ENCODE data around the gene LGALS1. TPM values are rescaled to one million over a fixed set of nuclear protein-coding genes. Genes with fewer than 3 reads are reported as not detected.
"Not testable (repeated sequence)": the region's sequence is repeated elsewhere in the genome, so short reads cannot be mapped to it uniquely, and the experiment has no call there.

Gene LGALS1
- total RNA-seq, 2 donors from 2014 or later = 10.4 to 16.0 TPM

- no peak for DNase-seq
Observed at GRCh38 chr22:37715760-37716159, 40.3 kb downstream of the LGALS1 start.

GRCh38 chr22:37716708-37717107 is 41.3 kb downstream of the LGALS1 start:
- WGBS, 2 experiments (ENCODE audit: insufficient coverage in 1 of 2, insufficient read length in 1 of 2) = 98 to 100% methylated on average over 5 to 9 of the region's 9 CpGs
- no peak overlapping the region for H3K27ac Mint-ChIP-seq
- DNase-seq = no peak
- Histone ChIP-seq H3K27me3 (ENCODE audit: control insufficient read depth, insufficient read depth, low read length, poor library complexity, severe bottlenecking) (no peaks in the 10 kb centered on the region), H3K9me3 (ENCODE audit: control insufficient read depth, low read length) (peaks cover 7% of the 10 kb centered on the region), H3K9ac (ENCODE audit: extremely low read depth, low read length, poor library complexity, severe bottlenecking) (no peak overlapping the region), H3K36me3 (ENCODE audit: control insufficient read depth, insufficient read depth, low read length) (peaks cover 30% of the 10 kb centered on the region), H3K27ac (ENCODE audit: low read depth, low read length) (no peak overlapping the region), H3K4me3 (ENCODE audit: low read length) (no peak overlapping the region), H3K4me1 (ENCODE audit: control insufficient read depth, insufficient read depth, low read length) (no peaks in the 10 kb centered on the region)
- no peaks in the 10 kb centered on the region for H3K4me1 Mint-ChIP-seq
- no peaks in the 10 kb centered on the region for H3K27me3 Mint-ChIP-seq (ENCODE audit: insufficient read depth)
- H3K9me3 Mint-ChIP-seq = peaks cover 4% of the 10 kb centered on the region
- H3K36me3 Mint-ChIP-seq (ENCODE audit: low read depth) = peaks cover 51% of the 10 kb centered on the region
- H3K4me3 Mint-ChIP-seq = no peak overlapping the region
- TF ChIP-seq CTCF (conservative IDR thresholded peaks at IDR 0.05) = no peak

More at GRCh38 chr22:37715760-37716159, 40.3 kb downstream of the LGALS1 start:
- Histone ChIP-seq H3K4me1 (ENCODE audit: control insufficient read depth, insufficient read depth, low read length) (no peaks in the 10 kb centered on the region), H3K9me3 (ENCODE audit: control insufficient read depth, low read length) (peaks cover 7% of the 10 kb centered on the region), H3K36me3 (ENCODE audit: control insufficient read depth, insufficient read depth, low read length) (peaks cover 30% of the 10 kb centered on the region), H3K4me3 (ENCODE audit: low read length) (no peak overlapping the region), H3K27me3 (ENCODE audit: control insufficient read depth, insufficient read depth, low read length, poor library complexity, severe bottlenecking) (no peaks in the 10 kb centered on the region), H3K27ac (ENCODE audit: low read depth, low read length) (no peak overlapping the region), H3K9ac (ENCODE audit: extremely low read depth, low read length, poor library complexity, severe bottlenecking) (no peak overlapping the region)
- H3K9me3 Mint-ChIP-seq = peaks cover 4% of the 10 kb centered on the region
- no peak overlapping the region for H3K27ac Mint-ChIP-seq
- no peak overlapping the region for H3K4me3 Mint-ChIP-seq
- peaks cover 58% of the 10 kb centered on the region for H3K36me3 Mint-ChIP-seq (ENCODE audit: low read depth)
- no peaks in the 10 kb centered on the region for H3K27me3 Mint-ChIP-seq (ENCODE audit: insufficient read depth)
- TF ChIP-seq CTCF (conservative IDR thresholded peaks at IDR 0.05) = no peak
- H3K4me1 Mint-ChIP-seq = no peaks in the 10 kb centered on the region
- WGBS, 2 experiments (ENCODE audit: insufficient coverage in 1 of 2, insufficient read length in 1 of 2) = 99% methylated on average over 7 of the region's 7 CpGs; no CpG with 5 or more reads in 1 of the 2 experiments

GRCh38 chr22:37717235-37717634 is 41.8 kb downstream of the LGALS1 start:
- peaks cover 33% of the 10 kb centered on the region for H3K36me3 ChIP-seq (ENCODE audit: control insufficient read depth, insufficient read depth, low read length)
- H3K4me1 ChIP-seq (ENCODE audit: control insufficient read depth, insufficient read depth, low read length); H3K4me3 Mint-ChIP-seq; H3K9me3 ChIP-seq (ENCODE audit: control insufficient read depth, low read length); H3K27me3 Mint-ChIP-seq (ENCODE audit: insufficient read depth); H3K27ac Mint-ChIP-seq; DNase-seq; H3K27me3 ChIP-seq (ENCODE audit: control insufficient read depth, insufficient read depth, low read length, poor library complexity, severe bottlenecking); H3K27ac ChIP-seq (ENCODE audit: low read depth, low read length); H3K9me3 Mint-ChIP-seq; H3K4me3 ChIP-seq (ENCODE audit: low read length); H3K9ac ChIP-seq (ENCODE audit: extremely low read depth, low read length, poor library complexity, severe bottlenecking); H3K4me1 Mint-ChIP-seq: not testable (repeated sequence)
- peaks cover 49% of the 10 kb centered on the region for H3K36me3 Mint-ChIP-seq (ENCODE audit: low read depth)
- 96 to 100% methylated on average over 2 to 7 of the region's 7 CpGs for WGBS, 2 experiments (ENCODE audit: insufficient coverage in 1 of 2, insufficient read length in 1 of 2)

GRCh38 chr22:37717746-37718305 is 42.4 kb downstream of the LGALS1 start:
- not testable (repeated sequence) for H3K4me3 Mint-ChIP-seq
- WGBS, 2 experiments (ENCODE audit: insufficient coverage in 1 of 2, insufficient read length in 1 of 2) = 95 to 99% methylated on average over 19 to 38 of the region's 38 CpGs

More at GRCh38 chr22:37717746-37718305, 42.4 kb downstream of the LGALS1 start:
- H3K9me3 Mint-ChIP-seq; H3K9me3 ChIP-seq (ENCODE audit: control insufficient read depth, low read length); H3K27me3 Mint-ChIP-seq (ENCODE audit: insufficient read depth); H3K4me3 ChIP-seq (ENCODE audit: low read length); H3K27me3 ChIP-seq (ENCODE audit: control insufficient read depth, insufficient read depth, low read length, poor library complexity, severe bottlenecking); H3K4me1 ChIP-seq (ENCODE audit: control insufficient read depth, insufficient read depth, low read length); H3K27ac Mint-ChIP-seq; H3K4me1 Mint-ChIP-seq; DNase-seq; H3K9ac ChIP-seq (ENCODE audit: extremely low read depth, low read length, poor library complexity, severe bottlenecking); H3K27ac ChIP-seq (ENCODE audit: low read depth, low read length): not testable (repeated sequence)
- peaks cover 51% of the 10 kb centered on the region for H3K36me3 Mint-ChIP-seq (ENCODE audit: low read depth)
- H3K36me3 ChIP-seq (ENCODE audit: control insufficient read depth, insufficient read depth, low read length) = peaks cover 33% of the 10 kb centered on the region
